GM21360 (cell line): Measurements from ENCODE around the gene WDR90.

Experiments used
- ATAC-seq: cut with Tn5 transposase; IDR thresholded peaks from one replicate; pipeline ENCODE4 v1.9.1; 2021; ENCODE audit warnings: mild to moderate bottlenecking, moderate library complexity; ENCODE audit not compliant: unreplicated experiment

The WDR90 gene

DNA sequence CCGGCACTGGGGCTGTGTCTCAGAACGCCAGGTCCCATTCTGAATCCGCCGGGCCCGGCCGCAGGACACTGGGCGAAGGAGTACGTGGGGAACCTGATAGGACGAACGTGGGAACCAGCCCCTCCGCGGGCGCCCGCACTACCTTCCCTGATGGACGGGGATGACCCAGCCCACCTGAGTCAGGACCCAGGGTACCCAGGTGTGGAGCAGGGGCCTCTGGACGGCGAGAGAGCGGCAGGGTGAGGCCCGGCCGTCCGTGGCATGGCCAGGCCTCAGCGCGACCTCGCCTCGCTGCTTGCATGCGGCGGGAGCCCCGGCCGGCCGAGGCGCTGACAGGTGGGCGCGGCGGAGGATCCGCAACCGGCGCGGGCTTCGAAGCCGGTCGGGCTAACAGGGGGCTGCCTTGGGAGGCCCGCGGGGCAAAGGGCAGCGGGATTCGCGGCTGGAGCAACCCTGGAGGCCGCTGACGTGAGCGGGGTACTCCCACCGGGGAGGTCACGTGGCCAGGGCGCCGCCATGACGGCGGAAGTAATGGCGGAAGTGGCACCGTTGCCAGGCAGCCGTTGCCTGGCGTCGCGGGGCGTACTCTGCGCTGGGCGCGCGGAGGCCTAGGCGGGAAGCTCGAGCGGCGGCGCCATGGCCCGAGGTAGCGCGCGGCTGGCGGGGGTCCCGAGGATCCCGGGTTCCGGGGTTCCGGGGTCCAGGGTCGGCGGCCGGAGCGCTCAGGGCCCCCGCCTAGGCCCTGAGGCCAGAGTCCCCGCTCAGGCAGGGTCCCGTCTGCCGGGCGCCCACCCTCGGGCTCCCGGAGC is at the start of gene WDR90:
WDR90 (plus strand) TSS at position 585 of the 809 bp plus-strand sequence; CDS start at position 637, 52 bp downstream.
- peak; percentile 69 for ATAC-seq

DNA sequence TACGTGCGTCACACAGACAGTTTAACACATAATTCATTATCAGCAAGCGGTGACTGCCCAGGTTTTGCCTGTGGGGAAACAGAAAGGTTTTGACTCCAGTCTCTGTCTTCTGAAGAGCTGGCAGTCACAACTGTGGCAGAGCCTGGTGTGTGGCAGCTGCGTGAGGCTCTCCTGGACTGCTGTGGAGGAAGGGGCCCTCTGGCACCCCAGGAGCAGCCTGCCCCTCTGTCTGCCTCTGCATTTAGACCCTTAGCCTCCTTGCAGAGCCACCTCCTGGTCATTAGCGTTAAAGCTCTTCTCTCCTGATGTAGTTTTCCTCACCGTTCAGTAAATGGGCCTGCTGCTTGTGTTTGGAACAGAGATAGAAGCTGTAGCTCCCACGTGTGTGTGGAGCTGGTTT is 48.4 kb upstream of the WDR90 start:
- no peak for ATAC-seq

DNA sequence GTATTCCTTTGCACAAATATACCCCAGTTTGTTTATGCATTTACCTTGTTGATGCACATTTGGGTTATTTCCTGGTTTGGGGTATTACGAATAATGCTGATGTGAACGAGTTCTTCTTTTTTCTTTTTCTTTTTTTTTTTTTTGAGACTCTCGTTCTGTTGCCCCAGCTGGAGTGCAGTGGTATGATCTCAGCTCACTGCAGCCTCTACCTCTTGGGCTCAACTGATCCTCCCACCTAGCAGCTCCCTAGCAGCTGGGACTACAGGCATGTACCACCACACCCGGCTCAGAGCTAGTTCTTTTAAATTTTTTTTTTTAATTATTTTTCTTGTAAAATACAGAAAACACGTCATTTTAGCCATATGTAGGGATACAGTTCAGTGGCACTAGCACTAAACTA is 45.2 kb upstream of the WDR90 start:
- no peak for ATAC-seq

DNA sequence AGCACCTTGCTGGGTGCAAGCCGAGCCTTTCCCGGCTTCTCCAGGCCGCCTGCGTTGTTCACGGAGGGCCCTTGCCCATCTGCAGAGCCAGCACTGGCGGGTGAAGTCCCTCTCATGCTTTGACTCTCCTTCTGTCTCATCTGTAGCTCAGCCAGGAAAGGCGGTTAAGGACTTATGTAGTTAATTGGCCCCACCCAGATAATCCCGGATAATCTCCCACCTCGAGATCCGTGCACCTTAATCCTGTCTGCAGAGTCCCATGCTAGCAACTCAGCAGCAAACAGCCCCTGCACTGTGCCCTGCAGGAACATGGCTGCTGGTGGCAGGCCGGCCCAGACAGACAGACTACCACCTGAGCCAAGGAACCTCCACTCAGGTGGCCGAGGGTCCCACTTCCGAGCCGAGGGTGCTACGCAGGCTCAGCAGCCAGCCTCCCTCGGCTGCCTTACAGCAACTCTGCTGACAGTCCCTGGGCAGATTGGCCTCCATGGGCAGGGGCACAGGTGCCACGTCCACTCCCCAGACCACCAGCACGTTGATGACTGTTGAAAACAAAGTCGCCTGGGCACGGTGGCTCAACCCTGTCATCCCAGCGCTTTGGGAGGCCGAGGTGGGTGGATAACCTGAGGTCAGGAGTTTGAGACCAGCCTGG is 42.4 kb upstream of the WDR90 start:
- no peak for ATAC-seq

DNA sequence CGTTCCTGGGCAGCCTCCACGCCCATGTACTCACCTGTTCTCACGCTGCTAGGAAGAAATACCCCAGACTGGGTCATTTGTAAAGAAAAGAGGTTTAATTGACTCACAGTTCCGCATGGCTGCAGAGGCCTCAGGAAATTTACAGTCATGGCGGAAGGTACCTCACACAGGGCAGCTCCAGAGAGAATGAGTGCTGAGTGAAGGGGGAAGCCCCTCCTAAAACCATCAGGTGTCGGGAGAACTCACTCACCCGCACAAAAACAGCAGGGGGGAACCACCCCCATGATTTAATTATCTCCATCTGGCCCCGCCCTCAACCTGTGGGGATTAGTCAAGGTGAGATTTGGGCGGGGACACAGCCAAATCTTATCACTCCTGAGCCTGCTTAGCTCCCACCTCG is 41.1 kb upstream of the WDR90 start:
- ATAC-seq = no peak

DNA sequence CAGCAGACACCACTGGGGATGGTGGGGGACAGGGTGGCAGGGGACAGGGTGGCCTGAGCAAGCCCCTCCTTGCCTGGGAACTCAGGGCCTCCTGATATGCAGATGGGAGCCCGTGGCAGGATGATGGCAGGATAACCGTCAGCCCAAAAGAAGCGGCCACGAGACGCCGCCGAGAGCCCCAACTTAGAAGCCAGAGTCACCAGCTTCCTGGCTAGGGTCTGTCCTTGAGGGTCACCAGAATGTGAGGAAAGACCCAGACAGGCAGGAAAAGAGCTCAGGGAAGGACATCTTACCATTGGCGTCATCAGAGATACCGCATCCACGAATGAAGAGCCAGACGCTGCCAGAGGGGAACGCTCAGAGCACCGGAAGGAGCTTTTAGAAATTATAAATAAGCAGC is 39.8 kb upstream of the WDR90 start:
- no peak for ATAC-seq

DNA sequence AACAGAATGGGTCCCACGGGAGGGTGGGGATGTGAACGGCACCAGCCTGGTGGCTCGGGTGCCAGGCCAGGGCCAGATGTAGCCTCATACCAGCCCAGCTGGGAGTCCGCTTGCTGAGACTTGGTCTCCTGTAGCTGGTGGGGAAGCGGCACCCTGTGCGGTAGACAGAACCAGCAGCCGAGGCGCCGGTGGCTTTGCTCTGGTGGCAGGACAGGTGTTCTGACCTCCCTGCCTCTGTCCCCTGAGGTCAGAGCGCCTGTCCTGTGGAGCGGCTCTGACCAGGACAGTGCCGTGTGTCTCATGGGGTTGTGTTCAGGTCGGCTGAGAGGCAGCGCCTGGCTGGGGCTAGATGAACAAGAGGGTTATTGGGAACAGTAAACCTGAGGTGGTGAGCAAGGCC is 39.2 kb upstream of the WDR90 start:
- no peak for ATAC-seq

DNA sequence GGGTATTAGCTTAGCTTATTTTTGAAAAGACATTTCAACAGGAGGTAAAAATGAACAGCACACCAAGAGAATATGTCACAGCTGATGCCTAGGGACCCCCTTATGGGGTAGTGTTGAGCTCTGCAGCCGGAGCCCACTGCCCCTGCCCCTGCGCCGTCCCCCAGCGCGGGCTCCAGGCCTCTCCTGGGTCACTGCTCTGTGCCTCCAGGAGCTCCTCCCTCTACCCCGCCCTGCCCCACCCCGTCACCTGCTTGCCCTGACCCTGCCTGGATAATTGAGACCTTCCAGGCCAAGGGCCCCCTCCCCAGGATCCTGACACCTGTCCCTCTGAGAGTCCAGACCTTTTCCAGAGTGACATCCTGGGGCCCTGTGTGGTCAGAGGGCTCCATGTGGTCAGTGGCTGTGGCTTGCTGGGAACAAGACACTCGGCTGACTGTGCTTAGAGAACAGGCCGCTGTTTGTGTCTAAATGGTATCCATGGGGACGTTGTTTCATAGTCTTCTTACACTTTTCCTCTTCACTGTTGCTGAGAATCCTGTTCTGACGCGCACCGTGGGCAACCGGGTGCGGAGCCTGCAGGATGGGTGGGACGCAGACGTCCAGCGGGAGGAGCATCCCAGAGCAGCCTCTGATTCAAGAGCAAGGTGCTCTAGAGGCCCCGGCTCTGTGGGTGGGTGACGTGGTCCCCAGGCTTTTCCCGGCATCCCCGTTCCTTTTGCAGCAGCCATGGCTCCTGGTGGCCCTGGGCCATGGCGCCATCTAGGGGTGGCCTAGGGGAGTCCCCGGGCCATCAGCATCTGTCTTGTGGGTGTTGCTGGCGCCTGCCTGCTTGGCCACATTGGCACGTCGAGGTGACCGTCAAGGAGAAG is 38.4 kb upstream of the WDR90 start:
- no peak for ATAC-seq

DNA sequence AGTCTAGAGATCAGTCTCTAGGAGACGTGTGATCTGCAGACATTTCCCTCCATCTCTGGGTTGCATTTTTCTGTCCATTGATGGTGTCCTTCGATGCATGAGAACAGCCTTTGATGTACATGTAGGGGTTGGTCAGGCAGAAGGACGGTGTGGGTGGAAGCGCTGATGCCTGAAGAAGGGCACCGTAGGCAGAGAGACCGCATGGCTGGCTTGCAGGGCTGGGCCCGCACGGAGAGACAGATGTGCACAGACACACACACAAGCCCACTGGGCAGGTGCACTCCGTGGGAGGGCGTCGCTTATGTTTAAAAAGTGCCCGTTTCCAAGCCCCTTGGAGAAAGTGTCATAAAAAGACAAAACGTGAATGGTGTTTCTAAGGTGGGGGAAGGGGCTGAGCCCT is 34.0 kb upstream of the WDR90 start:
- no peak for ATAC-seq

DNA sequence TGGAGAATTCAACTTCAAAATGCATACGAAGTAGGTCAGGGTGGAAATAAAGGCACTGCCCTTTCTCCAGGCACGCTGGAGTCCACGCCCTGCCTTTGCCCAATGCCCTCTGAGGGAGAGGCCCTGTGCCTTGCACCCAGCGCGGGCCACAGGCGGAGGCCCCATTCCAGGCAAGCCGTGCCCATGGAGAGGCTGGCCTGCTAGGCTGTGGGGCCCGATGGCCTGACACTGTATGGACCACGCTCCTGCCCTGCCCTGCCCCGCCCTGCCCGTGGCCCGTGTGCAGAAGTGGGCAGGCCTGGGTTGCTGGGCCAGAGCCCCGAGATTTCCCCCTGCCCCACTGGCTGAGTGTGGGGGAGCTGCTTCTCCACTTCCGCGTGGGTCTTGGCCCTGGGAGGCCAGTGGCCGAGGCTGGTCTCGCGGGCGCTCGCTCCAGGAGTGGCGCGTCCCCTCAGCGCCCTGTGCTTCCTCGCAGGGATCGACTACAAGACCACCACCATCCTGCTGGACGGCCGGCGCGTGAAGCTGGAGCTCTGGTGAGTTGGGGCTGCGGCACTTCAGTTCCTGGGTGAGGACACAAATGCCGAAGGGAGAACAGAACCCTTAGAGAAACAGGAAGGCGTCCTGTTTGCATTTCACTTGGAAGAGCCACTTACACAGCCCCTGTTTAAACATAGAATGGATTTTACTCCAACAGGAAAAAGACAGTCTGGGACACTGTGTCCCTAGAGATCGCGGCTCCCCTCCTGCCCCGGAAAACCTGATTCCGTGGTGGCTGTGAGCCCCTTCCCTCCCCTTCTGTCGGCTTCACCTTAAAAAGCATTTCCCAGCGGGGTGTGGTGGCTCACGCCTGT is 32.2 kb upstream of the WDR90 start:
- ATAC-seq = no peak

DNA sequence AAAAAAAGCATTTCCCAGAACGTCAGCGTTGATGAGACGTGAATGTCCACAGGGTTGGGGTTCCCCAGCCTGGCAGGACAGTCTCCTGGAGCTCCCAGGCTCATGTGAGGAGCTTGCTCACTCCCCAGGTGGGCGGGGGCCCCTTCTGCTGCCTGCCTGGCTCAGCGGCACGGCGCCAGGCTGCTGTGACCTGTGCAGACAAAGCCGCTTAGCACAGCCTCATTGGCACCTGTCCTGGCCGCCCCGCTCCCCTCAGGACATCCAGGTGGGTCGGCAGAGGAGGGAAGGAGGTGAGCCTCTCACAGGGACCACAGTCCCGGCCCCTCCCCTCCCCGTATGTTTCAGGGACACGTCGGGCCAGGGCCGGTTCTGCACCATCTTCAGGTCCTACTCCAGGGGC is 31.3 kb upstream of the WDR90 start:
- ATAC-seq = no peak

DNA sequence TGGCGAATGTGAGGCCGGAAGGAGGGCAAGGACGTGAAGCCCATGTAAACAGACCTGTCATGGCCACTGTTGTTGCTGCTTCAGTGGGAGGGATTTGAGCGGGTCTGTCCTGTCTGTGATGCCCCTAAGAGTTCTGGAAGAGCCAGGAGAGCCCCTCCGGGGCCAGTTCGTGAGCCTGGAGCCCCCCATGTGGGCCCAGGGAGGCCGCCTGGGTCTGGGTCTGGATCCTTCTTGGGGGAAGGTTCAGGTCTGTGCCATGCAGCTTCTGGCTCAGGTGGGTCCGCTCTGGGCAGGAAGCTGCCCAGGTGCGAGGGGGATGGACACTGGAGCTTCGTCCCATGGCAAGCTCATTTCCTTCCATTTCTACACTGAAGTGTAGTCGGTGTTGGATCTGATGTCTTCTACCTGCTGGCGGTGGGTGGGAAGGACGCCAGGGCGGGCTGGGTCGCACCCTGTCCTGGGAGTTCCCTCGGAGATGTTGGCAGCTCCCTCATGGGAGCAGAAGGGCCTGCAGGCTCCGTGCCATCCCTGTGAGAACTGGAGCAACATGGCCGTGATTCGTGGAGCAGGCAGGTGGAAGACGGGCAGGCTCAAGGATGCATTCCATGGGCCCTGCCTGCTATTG is 29.6 kb upstream of the WDR90 start:
- ATAC-seq = no peak

DNA sequence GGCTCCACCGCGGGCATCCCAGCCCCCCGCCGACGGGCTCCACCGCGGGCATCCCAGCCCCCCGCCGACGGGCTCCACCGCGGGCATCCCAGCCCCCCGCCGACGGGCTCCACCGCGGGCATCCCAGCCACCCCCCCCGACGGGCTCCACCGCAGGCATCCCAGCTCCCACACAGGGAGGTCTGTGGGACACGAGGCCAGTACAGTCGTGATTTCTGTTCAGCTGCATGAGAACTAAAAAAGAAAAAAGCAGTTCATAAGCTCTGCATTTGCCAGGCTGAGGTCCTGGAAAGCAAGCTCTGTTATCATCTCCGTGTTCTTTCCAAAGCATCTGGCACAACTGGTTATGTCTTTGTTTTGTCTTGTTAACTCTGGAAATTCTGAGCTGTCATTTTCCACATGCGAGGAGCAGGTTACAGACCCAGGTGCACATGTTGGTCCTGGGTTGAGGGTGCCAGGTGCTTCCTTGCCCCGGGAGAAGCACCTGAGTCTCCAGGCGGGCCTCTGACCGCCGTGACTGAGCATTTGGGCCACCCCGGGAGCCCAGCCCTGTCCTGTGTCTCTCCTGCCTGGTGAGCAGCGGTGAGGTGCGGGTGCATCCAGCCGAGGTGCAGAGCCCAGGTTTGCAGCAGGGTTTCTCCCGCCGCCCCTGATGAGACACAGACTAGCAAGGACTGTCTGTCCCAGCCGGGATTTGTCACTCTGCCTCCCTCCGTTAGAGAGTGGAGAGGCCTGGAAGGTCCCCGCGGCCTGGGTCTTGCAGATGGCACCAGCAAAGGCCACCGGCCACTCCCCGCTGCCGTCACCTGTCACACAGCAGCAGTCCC is 28.3 kb upstream of the WDR90 start:
- ATAC-seq = no peak

DNA sequence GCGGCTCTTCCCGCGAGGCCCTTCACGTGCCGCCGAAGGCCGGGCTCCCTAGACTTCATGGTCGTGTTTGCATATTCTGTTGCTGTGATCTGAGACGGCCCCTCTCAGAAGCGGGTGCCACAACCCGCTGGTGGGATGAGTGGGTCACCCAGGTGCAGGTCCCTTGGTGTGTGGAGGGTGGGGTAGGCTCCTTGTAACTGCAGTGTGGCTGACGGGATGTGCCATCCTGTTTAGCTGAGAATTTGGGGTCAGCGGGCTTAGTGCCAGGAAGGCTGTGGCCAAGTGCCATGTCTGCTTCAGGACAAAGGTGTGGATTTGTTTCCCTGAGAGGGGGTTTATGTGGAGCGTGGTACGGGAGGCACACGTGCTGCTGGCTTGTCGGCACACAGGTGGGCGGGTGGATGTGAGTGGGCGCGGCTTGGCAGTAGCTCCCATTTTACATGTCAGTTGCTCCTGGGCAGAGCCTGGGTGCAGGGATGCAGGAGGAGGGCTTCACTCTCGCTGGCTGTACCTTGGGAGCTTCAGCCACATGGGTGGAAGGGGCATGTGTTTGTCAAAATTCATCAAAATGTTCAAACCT is 27.5 kb upstream of the WDR90 start:
- no peak for ATAC-seq

DNA sequence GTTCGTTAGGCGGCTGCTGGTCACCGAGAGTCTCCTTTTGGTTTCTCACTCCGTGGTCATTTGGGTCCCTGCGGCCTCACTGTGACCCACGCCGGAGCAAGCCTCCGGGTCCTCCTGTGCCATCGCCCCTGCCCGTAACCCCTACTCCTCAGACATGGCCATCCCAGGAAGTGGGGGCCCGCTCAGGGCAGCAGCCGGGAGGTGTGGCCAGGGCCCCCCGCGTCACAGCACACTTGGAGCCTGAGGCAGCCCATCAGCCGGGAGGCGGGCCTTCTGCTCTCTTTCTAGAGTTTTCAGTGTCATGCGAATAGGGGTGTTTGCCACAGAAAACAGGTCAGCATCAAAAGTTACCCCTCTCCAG is 26.3 kb upstream of the WDR90 start:
- ATAC-seq = no peak

DNA sequence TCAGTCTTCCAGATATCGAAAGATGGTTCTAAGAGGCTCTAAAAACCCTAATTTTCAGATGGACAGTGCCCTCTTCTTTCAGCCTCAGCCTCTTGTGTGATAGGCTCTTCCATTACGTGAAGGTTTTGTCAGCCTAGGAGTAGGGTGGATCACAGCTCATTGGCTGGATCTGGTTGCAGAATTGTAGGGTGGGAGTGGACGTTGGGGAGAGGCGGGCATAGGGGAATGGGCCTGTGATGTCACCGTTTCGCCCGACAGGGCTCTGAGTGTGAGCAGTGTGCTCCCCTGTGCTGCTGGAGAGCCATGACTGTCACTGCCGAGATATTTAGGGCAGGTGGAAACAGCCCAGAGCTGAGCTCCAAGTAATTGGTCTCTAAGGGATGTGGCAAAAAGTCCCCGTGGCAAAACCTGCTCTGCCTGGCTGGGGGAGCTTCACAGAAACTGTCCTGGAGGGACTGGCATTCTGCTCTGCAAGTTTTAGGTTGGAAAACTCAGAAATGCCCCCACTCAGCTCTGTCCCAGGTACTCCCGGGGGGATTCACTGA is 24.6 kb upstream of the WDR90 start:
- no peak for ATAC-seq

DNA sequence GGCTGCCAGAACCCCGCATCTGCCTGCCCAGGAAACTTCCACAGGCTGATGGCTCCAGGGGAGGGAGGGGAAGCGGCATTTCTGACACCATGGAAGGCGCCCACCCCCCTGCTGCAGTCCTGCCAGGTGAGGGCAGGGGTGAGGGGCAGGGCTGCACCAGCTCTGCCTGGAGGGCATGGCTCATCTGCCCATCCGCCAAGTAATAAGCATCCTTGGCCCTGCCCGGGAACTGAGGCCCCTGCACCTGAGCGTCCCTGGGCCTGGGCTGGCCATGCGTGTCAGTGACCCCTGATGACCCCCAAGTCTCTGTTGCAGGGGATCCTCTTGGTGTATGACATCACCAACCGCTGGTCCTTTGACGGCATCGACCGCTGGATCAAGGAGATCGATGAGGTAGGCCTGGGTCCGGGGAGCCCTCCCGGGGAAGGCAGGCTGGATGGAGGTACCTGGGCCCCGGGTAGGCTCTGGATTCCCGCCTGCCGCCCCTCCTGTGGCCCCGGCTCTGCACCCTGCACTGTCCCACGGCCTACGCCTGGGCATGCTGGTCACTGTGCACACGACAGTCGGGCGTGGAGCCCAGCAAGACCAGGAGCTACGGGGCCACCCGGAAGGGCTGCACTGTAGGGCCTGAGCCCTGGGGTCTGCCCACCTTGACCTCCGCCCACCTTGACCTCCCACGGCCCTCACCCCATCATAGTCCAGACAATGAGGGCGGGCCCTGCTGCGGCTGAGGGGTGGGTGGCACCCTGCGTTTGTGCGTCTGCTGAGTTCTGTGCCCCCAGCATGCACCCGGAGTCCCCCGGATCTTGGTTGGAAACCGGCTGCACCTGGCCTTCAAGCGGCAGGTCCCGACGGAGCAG is 23.8 kb upstream of the WDR90 start:
- ATAC-seq = no peak
